Endothelial cell of umbilical vein (primary cell): ENCODE measurements around the gene RPRD2.

Experiments used
- EZH2 ChIP-seq: IDR thresholded peaks from 2 replicates; pipeline ENCODE4 v1.6.1; 2012; ENCODE audit warnings: borderline replicate concordance, low read depth, mild to moderate bottlenecking, moderate library complexity, low read length, inconsistent platforms; ENCODE audit not compliant: severe bottlenecking
- POLR2AphosphoS5 ChIP-seq: IDR thresholded peaks from 2 replicates; pipeline ENCODE4 v1.6.1; 2012; ENCODE audit warnings: low read depth, mild to moderate bottlenecking, control low read depth, low read length, moderate library complexity; ENCODE audit not compliant: insufficient read depth
- TF ChIP-seq, protein P1 (sequence below), 2 donors: IDR thresholded peaks; 1 replicate in 1 of 2; 2 replicates in 1 of 2; pipeline ENCODE4 v1.5.1; 2011; ENCODE audit warnings: low read length in 2 of 2, mild to moderate bottlenecking in 2 of 2, moderate library complexity in 2 of 2, control low read depth in 1 of 2, inconsistent platforms in 1 of 2, low read depth in 1 of 2; ENCODE audit not compliant: insufficient read depth in 1 of 2; ENCODE audit errors: extremely low read depth in 1 of 2
- TF ChIP-seq, protein P2 (sequence below): IDR thresholded peaks from 2 replicates; pipeline ENCODE4 v1.6.1; 2011; ENCODE audit not compliant: insufficient read depth, insufficient read length

- no peak for TF ChIP-seq EZH2
- TF ChIP-seq, protein P1, sequence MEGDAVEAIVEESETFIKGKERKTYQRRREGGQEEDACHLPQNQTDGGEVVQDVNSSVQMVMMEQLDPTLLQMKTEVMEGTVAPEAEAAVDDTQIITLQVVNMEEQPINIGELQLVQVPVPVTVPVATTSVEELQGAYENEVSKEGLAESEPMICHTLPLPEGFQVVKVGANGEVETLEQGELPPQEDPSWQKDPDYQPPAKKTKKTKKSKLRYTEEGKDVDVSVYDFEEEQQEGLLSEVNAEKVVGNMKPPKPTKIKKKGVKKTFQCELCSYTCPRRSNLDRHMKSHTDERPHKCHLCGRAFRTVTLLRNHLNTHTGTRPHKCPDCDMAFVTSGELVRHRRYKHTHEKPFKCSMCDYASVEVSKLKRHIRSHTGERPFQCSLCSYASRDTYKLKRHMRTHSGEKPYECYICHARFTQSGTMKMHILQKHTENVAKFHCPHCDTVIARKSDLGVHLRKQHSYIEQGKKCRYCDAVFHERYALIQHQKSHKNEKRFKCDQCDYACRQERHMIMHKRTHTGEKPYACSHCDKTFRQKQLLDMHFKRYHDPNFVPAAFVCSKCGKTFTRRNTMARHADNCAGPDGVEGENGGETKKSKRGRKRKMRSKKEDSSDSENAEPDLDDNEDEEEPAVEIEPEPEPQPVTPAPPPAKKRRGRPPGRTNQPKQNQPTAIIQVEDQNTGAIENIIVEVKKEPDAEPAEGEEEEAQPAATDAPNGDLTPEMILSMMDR (IDR thresholded peaks at IDR 0.05; ENCODE audit: extremely low read depth in 1 of 2, insufficient read depth in 1 of 2, low read depth in 1 of 2, low read length in 2 of 2): no peak
- TF ChIP-seq, protein P2, sequence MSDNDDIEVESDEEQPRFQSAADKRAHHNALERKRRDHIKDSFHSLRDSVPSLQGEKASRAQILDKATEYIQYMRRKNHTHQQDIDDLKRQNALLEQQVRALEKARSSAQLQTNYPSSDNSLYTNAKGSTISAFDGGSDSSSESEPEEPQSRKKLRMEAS: no peak
- TF ChIP-seq POLR2AphosphoS5: no peak
These were observed 12.2 kb downstream of the RPRD2 start for GRCh38 chr1:150376110-150376509.
